HEK293 (cell line): ENCODE results near the gene SYNJ1.

Source experiments
- EGR2 ChIP-seq: fragments of 450-650 bp; formaldehyde crosslinking; IDR thresholded peaks from 2 replicates; pipeline ENCODE4 v1.5.1; 2016; ENCODE audit warnings: low read depth, missing biosample characterization, missing genetic modification characterization
- GLI2 ChIP-seq: fragments of 450-650 bp; formaldehyde crosslinking; IDR thresholded peaks from 2 replicates; pipeline ENCODE4; 2017; ENCODE audit warnings: missing biosample characterization, missing genetic modification characterization, low read depth, borderline replicate concordance
- KLF1 ChIP-seq: fragments of 450-650 bp; formaldehyde crosslinking; IDR thresholded peaks from 2 replicates; pipeline ENCODE4 v1.5.1; 2016; ENCODE audit warnings: missing biosample characterization, missing genetic modification characterization
- KLF16 ChIP-seq: fragments of 450-650 bp; formaldehyde crosslinking; IDR thresholded peaks from 2 replicates; pipeline ENCODE4 v1.5.1; 2017; ENCODE audit warnings: missing biosample characterization, missing genetic modification characterization
- REST ChIP-seq: fragments of 450-650 bp; formaldehyde crosslinking; IDR thresholded peaks from 2 replicates; pipeline ENCODE4 v1.5.1; 2016; ENCODE audit warnings: missing biosample characterization, missing genetic modification characterization
- SP3 ChIP-seq: fragments of 450-650 bp; formaldehyde crosslinking; IDR thresholded peaks from 2 replicates; pipeline ENCODE4 v1.5.1; 2016; ENCODE audit warnings: missing biosample characterization, missing genetic modification characterization
- ZNF426 ChIP-seq: fragments of 450-650 bp; formaldehyde crosslinking; IDR thresholded peaks from 2 replicates; pipeline ENCODE4 v1.5.1; 2017; ENCODE audit warnings: missing biosample characterization, missing genetic modification characterization, mild to moderate bottlenecking, inconsistent platforms, moderate library complexity
- ZNF561 ChIP-seq: fragments of 450-650 bp; IDR thresholded peaks from 2 replicates; pipeline ENCODE4 v1.5.1; 2018; ENCODE audit warnings: missing biosample characterization, missing genetic modification characterization, borderline replicate concordance
- ZNF660 ChIP-seq: fragments of 450-650 bp; IDR thresholded peaks from 2 replicates; pipeline ENCODE4 v1.5.1; 2018; ENCODE audit warnings: missing biosample characterization, mild to moderate bottlenecking, missing genetic modification characterization
- TF ChIP-seq, protein P1 (sequence below): fragments of 450-650 bp; formaldehyde crosslinking; IDR thresholded peaks from 2 replicates; pipeline ENCODE4 v1.5.1; 2016; ENCODE audit warnings: missing biosample characterization, missing genetic modification characterization

DNA sequence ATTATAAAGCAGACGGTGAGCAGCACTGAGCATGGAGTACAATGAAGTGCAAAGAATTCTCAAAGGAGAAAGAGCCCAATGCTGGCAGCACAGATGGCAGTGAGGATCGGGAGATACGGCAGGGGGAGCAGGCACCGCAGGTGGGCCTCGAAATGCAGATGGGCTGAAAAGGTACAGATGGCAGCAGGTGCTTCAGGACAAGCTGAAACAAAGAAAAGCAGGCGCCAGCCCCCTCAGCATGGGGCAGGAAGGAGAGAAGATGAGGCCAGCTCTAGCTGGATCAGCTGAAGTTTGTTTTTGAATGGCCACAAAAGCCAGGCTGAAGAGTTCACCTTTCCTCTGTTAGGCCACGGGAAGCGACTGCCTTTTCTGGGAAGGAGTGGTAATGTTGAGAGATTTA, 123.3 kb downstream of the SYNJ1 start:
- TF ChIP-seq, protein P1, sequence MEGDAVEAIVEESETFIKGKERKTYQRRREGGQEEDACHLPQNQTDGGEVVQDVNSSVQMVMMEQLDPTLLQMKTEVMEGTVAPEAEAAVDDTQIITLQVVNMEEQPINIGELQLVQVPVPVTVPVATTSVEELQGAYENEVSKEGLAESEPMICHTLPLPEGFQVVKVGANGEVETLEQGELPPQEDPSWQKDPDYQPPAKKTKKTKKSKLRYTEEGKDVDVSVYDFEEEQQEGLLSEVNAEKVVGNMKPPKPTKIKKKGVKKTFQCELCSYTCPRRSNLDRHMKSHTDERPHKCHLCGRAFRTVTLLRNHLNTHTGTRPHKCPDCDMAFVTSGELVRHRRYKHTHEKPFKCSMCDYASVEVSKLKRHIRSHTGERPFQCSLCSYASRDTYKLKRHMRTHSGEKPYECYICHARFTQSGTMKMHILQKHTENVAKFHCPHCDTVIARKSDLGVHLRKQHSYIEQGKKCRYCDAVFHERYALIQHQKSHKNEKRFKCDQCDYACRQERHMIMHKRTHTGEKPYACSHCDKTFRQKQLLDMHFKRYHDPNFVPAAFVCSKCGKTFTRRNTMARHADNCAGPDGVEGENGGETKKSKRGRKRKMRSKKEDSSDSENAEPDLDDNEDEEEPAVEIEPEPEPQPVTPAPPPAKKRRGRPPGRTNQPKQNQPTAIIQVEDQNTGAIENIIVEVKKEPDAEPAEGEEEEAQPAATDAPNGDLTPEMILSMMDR (tag by site-specific recombination) = no peak
- TF ChIP-seq KLF16 (tag by site-specific recombination) (no peak), KLF1 (no peak), GLI2 (tag by site-specific recombination) (no peak), EGR2 (tag by site-specific recombination) (no peak), ZNF561 (tag by site-specific recombination) (no peak), REST (tag by site-specific recombination) (no peak), ZNF426 (tag by site-specific recombination) (no peak), SP3 (tag by site-specific recombination) (no peak), ZNF660 (tag by site-specific recombination) (no peak)
